ENCODE measurements around the gene CRTAP. TPM values are rescaled to one million over a fixed set of nuclear protein-coding genes. Genes with fewer than 3 reads are reported as not detected.

The CRTAP gene
- polyA plus RNA-seq, 3 donors, result 134 to 321 (median 317) TPM

GRCh38 chr3:33115024-33115768 is 1.4 kb downstream of the CRTAP start:
- Histone ChIP-seq H3K4me1 (ENCODE audit: control insufficient read depth in 1 of 2, insufficient read depth in 2 of 2, low read length in 2 of 2) (peaks cover 50 to 70% of the 10 kb centered on the region in 2 donors), H2AFZ (ENCODE audit: insufficient read depth, low read depth, low read length, poor library complexity, severe bottlenecking) (peak overlapping the region; percentile 68), H3K4me3 (replicated peaks in 1 of 3; ENCODE audit: low read depth in 2 of 3, low read length in 3 of 3) (peak overlapping the region; percentile 46 to 89 (median 84)), H3K36me3 (replicated peaks in 1 of 2; ENCODE audit: control insufficient read depth in 1 of 2, insufficient read depth in 2 of 2, low read length in 2 of 2) (peaks cover 10 to 32% of the 10 kb centered on the region in 2 donors), H3K9ac (ENCODE audit: insufficient read depth, low read length, poor library complexity, severe bottlenecking) (peak overlapping the region; percentile 82), H3K79me2 (ENCODE audit: insufficient read depth, low read length) (peaks cover 57% of the 10 kb centered on the region), H3K27me3 (ENCODE audit: control insufficient read depth in 2 of 2, insufficient read depth in 2 of 2, low read length in 2 of 2) (no peaks in the 10 kb centered on the region), H3K27ac (ENCODE audit: low read depth in 1 of 2, low read length in 2 of 2) (peak overlapping the region; percentile 86 to 91), H4K20me1 (ENCODE audit: insufficient read depth, low read length) (peaks cover 40% of the 10 kb centered on the region), H3K9me3 (replicated peaks in 1 of 2; ENCODE audit: control insufficient read depth in 1 of 2, insufficient read depth in 1 of 2, low read length in 2 of 2) (no peaks in the 10 kb centered on the region), H3K4me2 (replicated peaks; ENCODE audit: extremely low read depth, low read length, poor library complexity, severe bottlenecking) (peak overlapping the region; percentile 98)
- Mint-ChIP-seq H3K4me3 (peak overlapping the region; percentile 80 to 90), H3K36me3 (peaks cover 22 to 28% of the 10 kb centered on the region in 2 donors), H3K9me3 (no peaks in the 10 kb centered on the region), H3K27me3 (ENCODE audit: low read depth in 3 of 3) (no peaks in the 10 kb centered on the region), H3K27ac (peak overlapping the region; percentile 88 to 98 (median 94)), H3K4me1 (peaks cover 73% of the 10 kb centered on the region)
- WGBS (ENCODE audit: insufficient coverage), result 32% methylated on average over 10 of the region's 13 CpGs
- TF ChIP-seq CTCF (IDR thresholded peaks at IDR 0.05), result no peak
- DNase-seq, result peak; percentile 92 to 94 (median 93)
- intact Hi-C loops (cut with micrococcal nuclease), result loop anchor here (2.0 to 10.0 kb wide), 2 partner anchors 18 to 320 kb away; partner anchors contain the start of genes GLB1 (in 1 of the 2) and TMPPE (in 1 of the 2)

GRCh38 chr3:33117461-33117860 is 3.6 kb downstream of the CRTAP start:
- peaks cover 76% of the 10 kb centered on the region for H3K4me1 Mint-ChIP-seq

More at GRCh38 chr3:33117461-33117860, 3.6 kb downstream of the CRTAP start:
- H3K4me2 ChIP-seq (replicated peaks; ENCODE audit: extremely low read depth, low read length, poor library complexity, severe bottlenecking), result no peak overlapping the region
- H3K4me1 ChIP-seq (ENCODE audit: control insufficient read depth in 1 of 2, insufficient read depth in 2 of 2, low read length in 2 of 2), result peaks cover 46 to 62% of the 10 kb centered on the region in 2 donors
- H3K36me3 ChIP-seq (replicated peaks in 1 of 2; ENCODE audit: control insufficient read depth in 1 of 2, insufficient read depth in 2 of 2, low read length in 2 of 2), result peaks cover 19 to 55% of the 10 kb centered on the region in 2 donors
- no peak overlapping the region for H3K4me3 ChIP-seq (replicated peaks in 1 of 3; ENCODE audit: low read depth in 2 of 3, low read length in 3 of 3)
- H2AFZ ChIP-seq (ENCODE audit: insufficient read depth, low read depth, low read length, poor library complexity, severe bottlenecking), result no peak overlapping the region
- no peaks in the 10 kb centered on the region for H3K27me3 Mint-ChIP-seq (ENCODE audit: low read depth in 3 of 3)
- no peak for TF ChIP-seq CTCF (IDR thresholded peaks at IDR 0.05)
- H3K9me3 ChIP-seq (replicated peaks in 1 of 2; ENCODE audit: control insufficient read depth in 1 of 2, insufficient read depth in 1 of 2, low read length in 2 of 2), result no peaks in the 10 kb centered on the region
- peaks cover 32 to 49% of the 10 kb centered on the region in 2 donors for H3K36me3 Mint-ChIP-seq
- peaks cover 67% of the 10 kb centered on the region for H3K79me2 ChIP-seq (ENCODE audit: insufficient read depth, low read length)
- peak overlapping the region in 1 of 2 donors; percentile 4 for H3K27ac ChIP-seq (ENCODE audit: low read depth in 1 of 2, low read length in 2 of 2)
- H3K9ac ChIP-seq (ENCODE audit: insufficient read depth, low read length, poor library complexity, severe bottlenecking), result no peak overlapping the region
- H3K27ac Mint-ChIP-seq, result peak overlapping the region in 4 of 7 donors; percentile 14 to 65 (median 37)
- H3K27me3 ChIP-seq (ENCODE audit: control insufficient read depth in 2 of 2, insufficient read depth in 2 of 2, low read length in 2 of 2), result no peaks in the 10 kb centered on the region
- no peak overlapping the region for H3K4me3 Mint-ChIP-seq
- intact Hi-C loops (cut with micrococcal nuclease), result loop anchor here in 1 of 2 donors (10.0 kb wide), 1 partner anchor 317 kb away; no protein-coding TSS in a partner anchor
- WGBS (ENCODE audit: insufficient coverage), result 96% methylated on average over 2 of the region's 3 CpGs
- DNase-seq, result no peak
- H3K9me3 Mint-ChIP-seq, result no peaks in the 10 kb centered on the region
- peaks cover 50% of the 10 kb centered on the region for H4K20me1 ChIP-seq (ENCODE audit: insufficient read depth, low read length)

Data from CD14-positive monocyte (primary cell).